Thyroid gland (tissue), 4 donors: ENCODE measurements around the gene RGS14.

Source experiments
- CTCF ChIP-seq, 6 experiments: fragments of 200-600 bp in 3 of 6; fragments of 450-650 bp in 3 of 6; sonication (generic) in 3 of 6; IDR thresholded peaks; one replicate each; pipeline ENCODE4 v1.5.1; 2016 to 2019; ENCODE audit warnings: antibody characterized with exemption in 6 of 6, mild to moderate bottlenecking in 2 of 6, inconsistent platforms in 1 of 6, moderate library complexity in 1 of 6
- POLR2A ChIP-seq, 2 donors: fragments of 450-650 bp; IDR thresholded peaks; one replicate each; pipeline ENCODE4 v1.6.1; 2017; ENCODE audit warnings: antibody characterized with exemption in 2 of 2, mild to moderate bottlenecking in 2 of 2, moderate library complexity in 1 of 2

- no peak for TF ChIP-seq CTCF (IDR thresholded peaks at IDR 0.05)
- no peak for TF ChIP-seq POLR2A (IDR thresholded peaks at IDR 0.05)
These were observed 48.1 kb downstream of the RGS14 start for GRCh38 chr5:177405805-177406204.
